ENCODE results near the gene GNAS-AS1.

GNAS-AS1 gene

GRCh38 chr20:58787211-58788005 is 63.3 kb downstream of the GNAS-AS1 start:
- TF ChIP-seq JUND (IDR thresholded peaks at IDR 0.05; ENCODE audit: low read depth) = no peak
- in situ Hi-C loops (cut with HindIII; ENCODE audit: low pct_unique_long_range_greater_than_20kb, low sequenced_read_pairs) = no loop called here
- DNase-seq (ENCODE audit: low read depth in 1 of 2, low spot score in 1 of 2) = no peak

DNA sequence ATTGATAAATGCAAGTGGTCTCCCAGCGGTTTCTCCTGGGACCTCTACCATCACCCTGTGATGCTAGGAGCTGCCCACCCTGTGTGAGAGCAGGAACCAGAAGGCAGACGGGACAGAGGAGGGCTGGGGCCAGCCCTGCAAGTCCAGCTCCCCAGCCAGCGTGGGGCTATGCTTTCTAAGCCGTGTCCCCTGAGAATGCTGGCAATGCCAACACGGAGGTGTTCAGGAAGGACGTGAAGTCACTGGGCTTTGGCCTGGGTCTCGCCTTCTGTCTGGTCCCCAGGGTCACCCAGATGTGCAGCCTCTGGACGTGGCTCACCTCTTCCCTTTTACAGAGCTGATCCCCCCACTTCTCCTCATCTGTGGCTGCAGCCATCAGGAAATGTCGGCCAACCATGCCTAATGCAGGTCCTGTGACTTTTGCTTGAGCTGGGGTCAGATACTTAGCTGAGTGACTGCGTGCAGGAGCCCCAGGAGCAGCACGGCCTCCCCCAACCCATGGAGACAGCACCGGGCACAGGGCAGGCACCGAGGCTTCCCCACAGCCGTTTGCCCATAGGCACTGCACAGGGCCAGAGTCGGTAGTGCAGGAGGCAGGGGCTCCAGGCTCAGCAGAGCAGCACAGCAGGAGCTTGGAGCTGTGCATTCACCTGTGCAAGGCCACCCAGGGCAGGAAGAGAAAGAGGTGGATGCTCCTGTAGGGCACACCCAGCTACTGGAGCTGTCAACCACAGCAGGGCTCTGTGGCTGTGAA is 66.2 kb downstream of the GNAS-AS1 start:
- in situ Hi-C loops (cut with HindIII; ENCODE audit: low pct_unique_long_range_greater_than_20kb, low sequenced_read_pairs) = no loop called here
- no peak for TF ChIP-seq JUND (IDR thresholded peaks at IDR 0.05; ENCODE audit: low read depth)
- no peak for DNase-seq (ENCODE audit: low read depth in 1 of 2, low spot score in 1 of 2)

- in situ Hi-C loops (cut with HindIII; ENCODE audit: low pct_unique_long_range_greater_than_20kb, low sequenced_read_pairs) = no loop called here
- DNase-seq (ENCODE audit: low read depth in 1 of 2, low spot score in 1 of 2) = no peak
- no peak for TF ChIP-seq JUND (IDR thresholded peaks at IDR 0.05; ENCODE audit: low read depth)
These were observed 67.1 kb downstream of the GNAS-AS1 start for GRCh38 chr20:58783511-58784011.

DNA sequence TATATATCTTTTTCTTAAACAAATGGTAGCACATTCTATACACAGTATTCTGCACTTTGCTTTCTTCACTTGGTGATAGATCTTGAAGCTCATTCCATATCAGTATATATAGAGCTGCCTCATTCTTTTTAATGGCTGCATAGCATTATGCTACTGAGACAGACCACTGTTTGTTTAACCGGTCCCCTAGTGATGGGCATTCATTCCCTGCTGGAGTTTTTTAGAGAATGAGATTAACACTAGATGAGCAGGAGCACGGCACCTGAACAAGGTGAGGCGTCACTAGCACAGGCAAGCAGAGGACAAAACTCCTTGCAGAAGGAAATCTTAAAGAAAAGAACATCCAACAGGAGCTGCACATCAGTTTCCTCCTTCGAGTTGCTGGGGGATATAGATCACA is 69.6 kb downstream of the GNAS-AS1 start:
- in situ Hi-C loops (cut with HindIII; ENCODE audit: low pct_unique_long_range_greater_than_20kb, low sequenced_read_pairs) = no loop called here
- no peak for TF ChIP-seq JUND (IDR thresholded peaks at IDR 0.05; ENCODE audit: low read depth)

GRCh38 chr20:58778760-58779159 is 71.9 kb downstream of the GNAS-AS1 start:
- in situ Hi-C loops (cut with HindIII; ENCODE audit: low pct_unique_long_range_greater_than_20kb, low sequenced_read_pairs) = no loop called here
- no peak for TF ChIP-seq JUND (IDR thresholded peaks at IDR 0.05; ENCODE audit: low read depth)
- no peak for DNase-seq (ENCODE audit: low read depth in 1 of 2, low spot score in 1 of 2)

More for the DNA sequence above, 69.6 kb downstream of the GNAS-AS1 start:
- no peak for DNase-seq (ENCODE audit: low read depth in 1 of 2, low spot score in 1 of 2)

DNA sequence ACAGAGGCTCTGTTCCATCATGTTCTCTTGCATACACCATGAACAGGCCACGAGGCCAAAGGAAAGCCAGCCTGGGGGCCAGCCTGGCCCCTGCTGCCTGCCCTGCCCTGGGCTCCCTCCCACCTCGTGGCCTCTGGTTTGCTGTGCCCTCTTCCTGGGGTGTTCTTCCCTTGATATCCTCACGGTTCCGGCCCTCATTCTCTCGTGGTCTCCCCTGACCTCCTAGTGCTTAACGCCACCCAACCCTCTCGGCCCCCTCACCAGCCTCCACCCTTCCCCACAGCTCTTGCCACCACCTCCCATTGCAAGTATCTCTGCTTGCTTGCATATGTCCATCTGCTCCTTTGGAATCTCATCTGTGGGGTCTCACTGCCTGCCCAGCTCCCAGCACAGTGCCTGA is 73.0 kb downstream of the GNAS-AS1 start:
- TF ChIP-seq JUND (IDR thresholded peaks at IDR 0.05; ENCODE audit: low read depth) = no peak
- no peak for DNase-seq (ENCODE audit: low read depth in 1 of 2, low spot score in 1 of 2)
- in situ Hi-C loops (cut with HindIII; ENCODE audit: low pct_unique_long_range_greater_than_20kb, low sequenced_read_pairs) = no loop called here

GRCh38 chr20:58776109-58776508 is 74.6 kb downstream of the GNAS-AS1 start:
- DNase-seq (ENCODE audit: low read depth in 1 of 2, low spot score in 1 of 2) = no peak
- TF ChIP-seq JUND (IDR thresholded peaks at IDR 0.05; ENCODE audit: low read depth) = no peak
- in situ Hi-C loops (cut with HindIII; ENCODE audit: low pct_unique_long_range_greater_than_20kb, low sequenced_read_pairs) = no loop called here

- no peak for TF ChIP-seq JUND (IDR thresholded peaks at IDR 0.05; ENCODE audit: low read depth)
- in situ Hi-C loops (cut with HindIII; ENCODE audit: low pct_unique_long_range_greater_than_20kb, low sequenced_read_pairs) = no loop called here
- no peak for DNase-seq (ENCODE audit: low read depth in 1 of 2, low spot score in 1 of 2)
These were observed 75.3 kb downstream of the GNAS-AS1 start for GRCh38 chr20:58775371-58775770.

- in situ Hi-C loops (cut with HindIII; ENCODE audit: low pct_unique_long_range_greater_than_20kb, low sequenced_read_pairs) = no loop called here
- no peak for DNase-seq (ENCODE audit: low read depth in 1 of 2, low spot score in 1 of 2)
- TF ChIP-seq JUND (IDR thresholded peaks at IDR 0.05; ENCODE audit: low read depth) = no peak
These were observed 75.9 kb downstream of the GNAS-AS1 start for GRCh38 chr20:58774667-58775263.

- DNase-seq (ENCODE audit: low read depth in 1 of 2, low spot score in 1 of 2) = no peak
- TF ChIP-seq JUND (IDR thresholded peaks at IDR 0.05; ENCODE audit: low read depth) = no peak
- in situ Hi-C loops (cut with HindIII; ENCODE audit: low pct_unique_long_range_greater_than_20kb, low sequenced_read_pairs) = no loop called here
These were observed 76.5 kb downstream of the GNAS-AS1 start for GRCh38 chr20:58774214-58774613.

GRCh38 chr20:58772786-58773185 is 77.9 kb downstream of the GNAS-AS1 start:
- DNase-seq (ENCODE audit: low read depth in 1 of 2, low spot score in 1 of 2) = no peak
- in situ Hi-C loops (cut with HindIII; ENCODE audit: low pct_unique_long_range_greater_than_20kb, low sequenced_read_pairs) = no loop called here
- no peak for TF ChIP-seq JUND (IDR thresholded peaks at IDR 0.05; ENCODE audit: low read depth)
